HG02588 (cell line): Measurements from ENCODE around the gene TLE2.

ENCODE experiments used
- ATAC-seq: cut with Tn5 transposase; IDR thresholded peaks from one replicate; pipeline ENCODE4 v1.9.1; 2021; ENCODE audit warnings: mild to moderate bottlenecking, moderate library complexity; ENCODE audit not compliant: unreplicated experiment

TLE2 gene

GRCh38 chr19:3029065-3029923, at the start of gene TLE2:
TLE2 (minus strand) TSS chr19:3029280; CDS start chr19:3028904, 376 bp downstream.
- ATAC-seq, result no peak

- ATAC-seq, result no peak
Observed at GRCh38 chr19:3075605-3076431, 46.7 kb upstream of the TLE2 start.

GRCh38 chr19:3073931-3074595, 45.0 kb upstream of the TLE2 start:
- no peak for ATAC-seq

- ATAC-seq, result no peak
Observed at GRCh38 chr19:3073159-3073563, 44.1 kb upstream of the TLE2 start.

- ATAC-seq, result no peak
Observed at GRCh38 chr19:3071768-3072167, 42.7 kb upstream of the TLE2 start.

- ATAC-seq, result no peak
Observed at GRCh38 chr19:3068071-3068470, 39.0 kb upstream of the TLE2 start.

- ATAC-seq, result no peak
Observed at GRCh38 chr19:3067563-3067962, 38.5 kb upstream of the TLE2 start.

- ATAC-seq, result no peak
Observed at GRCh38 chr19:3066482-3067049, 37.5 kb upstream of the TLE2 start.

GRCh38 chr19:3065675-3066357, 36.7 kb upstream of the TLE2 start:
- ATAC-seq, result peak; percentile 45

- ATAC-seq, result no peak
Observed at GRCh38 chr19:3064011-3064330, 34.9 kb upstream of the TLE2 start.

- no peak for ATAC-seq
Observed at GRCh38 chr19:3062165-3063105, 33.4 kb upstream of the TLE2 start, which contains the start of gene TLE5. TLE5 (minus strand) TSS chr19:3062495; CDS start chr19:3062200, 295 bp downstream.

GRCh38 chr19:3061182-3062161, 32.4 kb upstream of the TLE2 start:
- no peak for ATAC-seq

GRCh38 chr19:3060857-3061181, 31.7 kb upstream of the TLE2 start:
- no peak for ATAC-seq

GRCh38 chr19:3059653-3060052, 30.6 kb upstream of the TLE2 start:
- ATAC-seq, result no peak

- no peak for ATAC-seq
Observed at GRCh38 chr19:3058821-3059314, 29.8 kb upstream of the TLE2 start.

GRCh38 chr19:3058009-3058820, 29.1 kb upstream of the TLE2 start:
- no peak for ATAC-seq

- ATAC-seq, result no peak
Observed at GRCh38 chr19:3057275-3057714, 28.2 kb upstream of the TLE2 start.
